Stimulated activated CD4-positive, alpha-beta T cell treated with anti-CD3 and anti-CD28 coated beads, Interleukin-4, amount 100 ng/mL, for 1 hour (primary cell): ENCODE results near the gene COL21A1.

Source experiments
- DNase-seq: peaks from one replicate; pipeline ENCODE4 v3.0.0-alpha.2; 2020

COL21A1 gene

DNA sequence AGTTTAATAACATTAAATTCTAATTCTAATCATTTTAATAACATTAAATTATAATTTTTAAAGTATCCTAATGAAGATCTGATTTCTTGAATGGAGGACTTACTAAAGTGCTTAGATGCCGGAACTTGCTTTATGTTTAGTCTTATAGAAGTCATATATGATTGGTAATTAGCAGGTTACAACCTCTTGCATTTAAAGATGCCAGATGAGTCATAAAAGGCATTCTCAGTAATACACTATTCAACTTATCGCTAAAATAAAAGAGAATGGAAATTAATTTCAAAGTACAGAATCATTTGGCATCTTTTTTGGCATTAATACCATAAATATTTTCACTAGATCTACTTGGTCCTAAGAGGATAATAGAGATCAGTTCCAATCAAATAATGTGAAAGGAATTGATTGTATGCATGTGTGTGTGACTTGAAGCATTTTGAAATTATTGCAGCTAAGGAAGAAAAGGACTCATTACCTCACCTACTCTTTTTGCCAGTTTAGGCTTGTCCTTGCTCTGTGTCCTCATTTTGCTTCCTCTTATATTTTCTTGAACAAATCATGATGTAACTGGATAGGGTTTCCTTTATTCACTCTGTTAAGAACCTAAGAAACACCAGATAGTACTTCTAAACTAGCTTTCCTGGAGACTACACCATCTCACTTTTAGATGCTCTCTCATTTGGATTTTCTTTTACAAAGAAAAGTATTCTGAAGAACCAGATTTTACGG, 2.7 kb downstream of the COL21A1 start:
- no peak for DNase-seq

GRCh38 chr6:56244089-56244488, 3.3 kb downstream of the COL21A1 start:
- no peak for DNase-seq

GRCh38 chr6:56243518-56244070, 3.8 kb downstream of the COL21A1 start:
- DNase-seq = no peak

GRCh38 chr6:56242346-56242745, 5.0 kb downstream of the COL21A1 start:
- DNase-seq = no peak

DNA sequence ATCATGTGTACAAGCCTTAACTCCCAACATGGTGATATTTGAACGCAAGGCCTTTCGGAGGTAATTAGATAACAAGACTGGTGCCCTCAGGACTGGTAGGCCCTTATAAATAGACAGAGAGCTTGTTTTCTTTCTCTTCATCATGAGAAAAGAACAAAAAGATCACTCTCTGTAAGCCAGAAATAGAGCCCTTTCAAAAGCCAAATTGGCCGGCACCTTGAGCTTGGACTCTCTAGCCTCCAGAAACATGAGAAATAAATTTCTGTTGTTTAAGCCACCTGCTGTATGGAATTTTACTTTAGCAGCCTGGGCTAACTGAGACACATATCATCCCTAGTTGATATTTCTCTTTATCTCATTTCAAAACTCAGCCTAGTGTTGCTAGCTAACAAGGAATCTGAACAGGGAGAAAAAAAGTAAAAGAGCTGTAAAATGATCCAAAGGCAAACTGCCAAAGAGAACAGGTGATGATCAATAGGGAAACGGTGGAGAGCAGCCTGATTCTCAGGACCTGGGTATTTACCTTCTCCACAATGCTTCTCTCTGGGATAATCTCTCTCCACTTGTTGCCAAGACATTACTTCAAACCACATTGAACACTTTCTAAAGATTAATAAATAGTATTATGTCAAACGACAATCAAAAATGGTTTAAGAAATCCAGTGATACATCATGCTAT, 6.1 kb downstream of the COL21A1 start:
- no peak for DNase-seq

DNA sequence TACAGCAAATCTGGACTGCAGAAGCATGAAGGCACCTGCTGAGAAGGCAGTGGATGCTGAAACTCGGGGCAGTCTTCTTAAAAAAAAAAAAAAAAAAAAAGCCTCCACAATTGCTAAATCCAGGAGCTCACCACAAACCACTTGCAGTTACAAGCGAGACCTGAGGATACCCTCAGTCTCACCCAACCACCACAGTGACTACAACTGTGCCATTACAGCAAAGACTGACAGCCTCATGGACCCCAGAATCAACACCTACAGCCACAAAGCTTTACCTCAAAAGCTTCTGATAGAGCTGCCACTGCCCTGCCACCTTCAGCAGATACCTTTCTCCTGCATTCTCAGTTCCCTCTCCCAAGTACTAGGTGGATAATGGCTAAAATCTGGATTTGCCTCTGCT, 9.0 kb downstream of the COL21A1 start:
- no peak for DNase-seq

- DNase-seq = no peak
These were observed 12.1 kb downstream of the COL21A1 start for GRCh38 chr6:56235245-56235644.

- no peak for DNase-seq
These were observed 14.9 kb downstream of the COL21A1 start for GRCh38 chr6:56232436-56232835.

- no peak for DNase-seq
These were observed 15.6 kb downstream of the COL21A1 start for GRCh38 chr6:56231827-56232226.

GRCh38 chr6:56230976-56231566, 16.3 kb downstream of the COL21A1 start:
- no peak for DNase-seq

DNA sequence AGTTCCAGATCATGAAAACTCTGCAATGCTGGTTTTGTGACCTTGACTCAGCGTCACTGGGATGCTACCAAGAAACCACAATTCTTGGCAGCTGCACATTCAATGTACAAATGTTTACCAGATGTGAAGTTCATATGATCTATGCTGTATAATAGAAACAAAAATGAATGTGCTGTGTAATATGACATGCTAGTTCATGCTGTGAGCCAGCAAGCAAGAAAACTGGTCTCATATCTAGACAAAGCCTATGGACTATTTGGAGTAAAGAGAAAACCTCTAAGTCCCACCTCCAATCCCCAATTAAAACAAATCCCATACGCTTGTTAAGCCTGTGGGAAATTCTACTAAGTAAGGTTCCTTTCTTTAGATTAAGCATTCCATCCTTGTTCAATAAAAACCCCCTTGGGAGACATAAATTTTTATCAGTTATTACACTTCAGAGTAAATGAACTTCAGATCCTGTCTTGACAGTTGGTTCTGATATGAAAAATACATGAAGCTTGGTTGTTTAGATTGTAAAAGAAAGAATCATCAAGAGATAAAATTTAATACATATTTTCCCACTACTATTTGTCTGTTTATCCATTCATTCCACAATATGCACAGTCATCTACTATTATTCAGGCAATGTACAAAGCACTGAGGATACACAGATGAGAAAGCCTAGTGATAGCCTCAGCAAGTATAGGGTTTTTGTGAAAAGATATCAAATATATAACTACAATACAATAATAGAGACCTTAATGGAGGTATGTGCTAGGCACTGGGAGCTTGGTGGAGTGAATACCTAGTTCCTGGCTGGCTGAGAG, 20.1 kb downstream of the COL21A1 start:
- no peak for DNase-seq

DNA sequence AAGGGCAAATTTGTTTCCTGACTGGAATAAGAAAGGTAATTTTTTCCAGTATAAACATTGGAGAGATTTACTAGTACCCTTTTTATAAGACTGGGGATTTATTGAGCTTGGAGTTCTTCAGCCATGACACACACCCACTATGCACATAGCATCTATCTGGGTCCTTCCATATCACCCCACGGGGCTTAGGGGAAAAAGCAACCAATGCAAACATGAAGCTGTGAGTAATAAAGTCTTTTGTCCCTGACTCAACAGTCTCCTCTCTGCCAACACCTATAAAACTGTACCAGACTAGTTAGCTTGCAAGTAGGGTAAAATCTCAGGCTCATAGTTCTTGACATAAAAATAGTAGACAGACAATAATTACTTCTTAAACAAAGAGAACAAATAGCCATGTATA, 23.4 kb downstream of the COL21A1 start:
- no peak for DNase-seq

DNA sequence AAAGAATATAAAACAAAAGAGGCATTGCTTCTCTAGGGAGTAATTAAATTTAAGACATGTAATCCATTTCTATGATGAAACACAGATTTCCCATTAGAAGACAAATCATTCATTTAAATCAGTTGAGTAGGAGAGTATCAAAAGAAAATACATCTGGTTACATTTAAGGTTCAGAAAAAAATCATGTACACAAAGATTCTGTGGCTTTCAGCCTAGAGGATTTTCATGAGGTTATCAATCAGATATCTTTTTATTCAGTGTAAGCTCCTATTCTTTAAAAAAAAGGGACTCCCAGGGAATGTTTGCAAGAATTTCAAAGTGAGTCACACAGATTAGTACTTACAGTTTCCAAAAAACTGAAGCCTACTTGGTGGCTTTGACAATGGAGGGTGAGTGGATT, 24.9 kb downstream of the COL21A1 start:
- DNase-seq = no peak

DNA sequence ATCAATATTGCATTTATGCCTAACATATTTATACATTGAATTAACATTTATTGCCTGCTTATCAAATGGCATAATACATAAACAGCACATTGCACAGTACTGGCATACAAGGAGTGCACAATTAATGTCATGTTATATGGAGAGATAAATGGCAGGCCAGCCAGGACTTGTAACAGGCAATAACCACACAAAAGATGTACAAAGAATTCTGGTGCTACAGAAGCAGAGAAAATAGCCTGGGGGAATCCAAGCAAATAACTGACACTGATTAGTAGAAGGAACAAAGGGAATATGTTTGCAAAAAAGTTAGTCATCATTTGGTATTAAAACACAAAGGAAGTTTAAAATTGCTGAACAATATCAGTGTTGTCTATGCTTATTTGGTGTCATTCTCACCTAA, 27.3 kb downstream of the COL21A1 start:
- DNase-seq = no peak

GRCh38 chr6:56214703-56215101, 32.7 kb downstream of the COL21A1 start:
- no peak for DNase-seq

- DNase-seq = no peak
These were observed 33.2 kb downstream of the COL21A1 start for GRCh38 chr6:56214041-56214702.

- no peak for DNase-seq
These were observed 35.7 kb downstream of the COL21A1 start for GRCh38 chr6:56211724-56212123.

GRCh38 chr6:56204134-56204533, 43.2 kb downstream of the COL21A1 start:
- DNase-seq = no peak

GRCh38 chr6:56199956-56200355, 47.4 kb downstream of the COL21A1 start:
- no peak for DNase-seq

GRCh38 chr6:56193846-56194245, 53.5 kb downstream of the COL21A1 start:
- no peak for DNase-seq

- DNase-seq = no peak
These were observed 59.0 kb downstream of the COL21A1 start for GRCh38 chr6:56188429-56188828.

- DNase-seq = no peak
These were observed 59.7 kb downstream of the COL21A1 start for GRCh38 chr6:56187686-56188085.

DNA sequence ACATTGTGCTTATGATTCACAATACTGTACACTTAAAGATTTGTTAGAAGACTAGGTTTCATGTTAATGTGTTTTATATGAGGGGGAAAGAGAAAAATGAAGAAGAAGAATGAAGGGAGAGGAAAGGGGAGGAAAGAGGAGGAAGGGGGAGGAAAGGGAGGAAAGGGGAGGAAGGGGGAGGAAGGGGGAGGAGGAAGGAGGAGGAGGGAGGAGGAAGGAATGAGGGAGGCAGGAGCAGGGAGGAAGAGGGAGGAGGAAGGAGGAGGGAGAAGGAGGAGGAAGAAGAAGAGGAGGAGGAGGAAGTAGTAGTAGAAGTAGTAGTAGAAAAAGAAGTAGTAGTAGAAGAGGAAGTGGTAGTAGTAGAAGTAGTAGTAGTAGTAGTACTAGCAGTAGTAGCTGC, 70.6 kb downstream of the COL21A1 start:
- DNase-seq = no peak
